HepG2 (cell line): ENCODE measurements around the gene PRSS48. TPM values are rescaled to one million over a fixed set of nuclear protein-coding genes. Genes with fewer than 3 reads are reported as not detected.

Experiments used
- AGO2 ChIP-seq: fragments of 200-400 bp; formaldehyde crosslinking; optimal IDR thresholded peaks from 2 replicates; pipeline ENCODE3; 2017; ENCODE audit warnings: mild to moderate bottlenecking, low read depth, low read length, moderate library complexity
- DPF2 ChIP-seq: sonication (generic); formaldehyde crosslinking; IDR thresholded peaks from 2 replicates; pipeline ENCODE4 v1.4.0; 2020; ENCODE audit warnings: mild to moderate bottlenecking, low read depth, missing genetic modification reagents, borderline replicate concordance
- FIP1L1 ChIP-seq: fragments of 200-400 bp; formaldehyde crosslinking; IDR thresholded peaks from 2 replicates; pipeline ENCODE4 v1.6.1; 2018; ENCODE audit warnings: low read depth, mild to moderate bottlenecking, low read length, moderate library complexity, borderline replicate concordance; ENCODE audit not compliant: insufficient read depth
- GRHL1 ChIP-seq: sonication (generic); formaldehyde crosslinking; conservative IDR thresholded peaks from 2 replicates; pipeline ENCODE4 v1.8.0; 2022; ENCODE audit warnings: missing genetic modification reagents
- HNF4A ChIP-seq: sonication (generic); formaldehyde crosslinking; IDR thresholded peaks from 2 replicates; pipeline ENCODE4 v1.4.0; 2020; ENCODE audit warnings: missing genetic modification reagents
- HNRNPK ChIP-seq: fragments of 200-400 bp; formaldehyde crosslinking; IDR thresholded peaks from 2 replicates; pipeline ENCODE4 v1.6.1; 2018; ENCODE audit warnings: low read length, low read depth, moderate library complexity, mild to moderate bottlenecking; ENCODE audit not compliant: poor library complexity, severe bottlenecking
- KMT2A ChIP-seq: sonication (generic); formaldehyde crosslinking; IDR thresholded peaks from 2 replicates; pipeline ENCODE4 v1.4.0; 2020; ENCODE audit warnings: missing genetic modification reagents
- MLLT10 ChIP-seq: sonication (generic); formaldehyde crosslinking; IDR thresholded peaks from 2 replicates; pipeline ENCODE4 v1.4.0; 2020; ENCODE audit warnings: missing genetic modification reagents
- SALL2 ChIP-seq: sonication (generic); formaldehyde crosslinking; IDR thresholded peaks from 2 replicates; pipeline ENCODE4 v1.8.1; 2023; ENCODE audit warnings: mild to moderate bottlenecking, missing genetic modification reagents, inconsistent platforms
- SIN3A ChIP-seq: IDR thresholded peaks from 2 replicates; pipeline ENCODE4 v1.6.1; 2011; ENCODE audit warnings: low read depth, mild to moderate bottlenecking, control low read depth, low read length, borderline replicate concordance
- SNAPC2 ChIP-seq: sonication (generic); formaldehyde crosslinking; IDR thresholded peaks from 2 replicates; pipeline ENCODE4 v1.8.1; 2022; ENCODE audit warnings: mild to moderate bottlenecking, missing genetic modification reagents
- TOPORS ChIP-seq: sonication (generic); formaldehyde crosslinking; IDR thresholded peaks from 2 replicates; pipeline ENCODE4 v1.8.0; 2023; ENCODE audit warnings: mild to moderate bottlenecking, missing genetic modification reagents
- TSC22D2 ChIP-seq: sonication (generic); formaldehyde crosslinking; IDR thresholded peaks from 2 replicates; pipeline ENCODE4 v1.5.1; 2020; ENCODE audit warnings: missing genetic modification reagents, mild to moderate bottlenecking, borderline replicate concordance
- ZBTB14 ChIP-seq: sonication (generic); formaldehyde crosslinking; IDR thresholded peaks from 2 replicates; pipeline ENCODE4 v1.4.0; 2020; ENCODE audit warnings: missing genetic modification reagents
- ZFP36 ChIP-seq: fragments of 150-350 bp; IDR thresholded peaks from 2 replicates; pipeline ENCODE4 v1.6.1; 2018; ENCODE audit warnings: borderline replicate concordance, low read length, low read depth; ENCODE audit not compliant: partially characterized antibody
- ZNF17 ChIP-seq: sonication (generic); formaldehyde crosslinking; IDR thresholded peaks from 2 replicates; pipeline ENCODE4 v1.5.0; 2020; ENCODE audit warnings: mild to moderate bottlenecking, missing genetic modification reagents
- ZNF639 ChIP-seq: conservative IDR thresholded peaks from 2 replicates; pipeline ENCODE4 v1.6.1; 2018; ENCODE audit warnings: missing genetic modification reagents
- ZNF646 ChIP-seq: sonication (generic); formaldehyde crosslinking; IDR thresholded peaks from 2 replicates; pipeline ENCODE4 v1.9.0; 2021; ENCODE audit warnings: mild to moderate bottlenecking, missing genetic modification reagents
- ZSCAN30 ChIP-seq: sonication (generic); formaldehyde crosslinking; IDR thresholded peaks from 2 replicates; pipeline ENCODE4 v1.5.0; 2020; ENCODE audit warnings: mild to moderate bottlenecking, missing genetic modification reagents
- polyA plus RNA-seq, 8 experiments: library from polyadenylated mRNA; depleted of rRNA in 3 of 8; stranded (reverse) in 7 of 8; unstranded in 1 of 8; fragments of >200 nt; fragmentation: Illumina TruSeq in 4 of 8; extraction: Trizol in 4 of 8; gene quantifications; 2 replicates each; pipeline versions ENCODE4 v1.2.1 to v1.2.3, GENCODE V29; 2011 to 2016; ENCODE audit warnings: low read depth in 4 of 8, missing spikeins in 1 of 8, mixed read lengths in 1 of 8; ENCODE audit not compliant: insufficient read depth in 1 of 8
- total RNA-seq, 5 experiments: library from RNA; depleted of rRNA; stranded (reverse); fragments of >200 nt; fragmentation: Illumina TruSeq; extraction: Trizol; gene quantifications; 2 replicates each; pipeline ENCODE4 v1.2.3, GENCODE V29; 2016; ENCODE audit warnings: low read depth in 1 of 5

PRSS48 gene
- total and polyA plus RNA-seq, 2 of the 13 experiments (the other 11 are each of a cell fraction or from before 2014, with no cell fraction given), result not detected

- 0 out of 2 replicates have a peak, but pooled peaks have one; percentile 12 for TF ChIP-seq ZBTB14 (CRISPR knock-in tag)
- peak; percentile 53; the same call in 1 of the 2 replicates for TF ChIP-seq ZNF639 (CRISPR knock-in tag)
- no peak for TF ChIP-seq GRHL1
- no peak for TF ChIP-seq MLLT10 (CRISPR knock-in tag)
- peak; percentile 85; the same call in 1 of the 2 replicates for TF ChIP-seq SALL2
- no peak for TF ChIP-seq ZSCAN30 (CRISPR knock-in tag)
- TF ChIP-seq TSC22D2, result no peak
- TF ChIP-seq ZNF17 (CRISPR knock-in tag), result no peak
- TF ChIP-seq DPF2 (CRISPR knock-in tag), result no peak; the same call in 1 of the 2 replicates
- TF ChIP-seq FIP1L1, result 0 out of 2 replicates have a peak, but pooled peaks have one; percentile 39
- 0 out of 2 replicates have a peak, but pooled peaks have one; percentile 2 for TF ChIP-seq TOPORS (CRISPR knock-in tag)
- no peak; the same call in 1 of the 2 replicates for TF ChIP-seq SNAPC2 (CRISPR knock-in tag)
- no peak for TF ChIP-seq ZFP36
- TF ChIP-seq AGO2, result no peak
- no peak; the same call in 1 of the 2 replicates for TF ChIP-seq SIN3A
- peak; percentile 93 for TF ChIP-seq HNF4A (CRISPR knock-in tag)
- 0 out of 2 replicates have a peak, but pooled peaks have one; percentile 62 for TF ChIP-seq KMT2A (CRISPR knock-in tag)
- TF ChIP-seq HNRNPK, result no peak
- no peak for TF ChIP-seq ZNF646
These were observed 47.8 kb downstream of the PRSS48 start (continued) for GRCh38 chr4:151324752-151325110.
